Upper lobe of left lung (tissue), 4 donors: ENCODE measurements around the gene TSPAN11.

Experiments
- CTCF ChIP-seq, 6 experiments: fragments of 450-650 bp in 4 of 6; fragments of 200-600 bp in 2 of 6; sonication (generic) in 2 of 6; IDR thresholded peaks; one replicate each; pipeline ENCODE4 v1.5.1; 2016 to 2019; ENCODE audit warnings: antibody characterized with exemption in 6 of 6
- POLR2A ChIP-seq, 4 donors: fragments of 450-650 bp; IDR thresholded peaks; one replicate each; pipeline ENCODE4 v1.5.1; 2016 to 2017; ENCODE audit warnings: antibody characterized with exemption in 4 of 4, mild to moderate bottlenecking in 2 of 4

GRCh38 chr12:30978639-30979038, 52.1 kb downstream of the TSPAN11 start:
- TF ChIP-seq CTCF (IDR thresholded peaks at IDR 0.05) (no peak), POLR2A (IDR thresholded peaks at IDR 0.05) (no peak)
